Activated CD4-positive, alpha-beta T cell treated with anti-CD3 and anti-CD28 coated beads, Interleukin-2, amount 50 U/mL, for 24 hours (primary cell): ENCODE measurements around the gene DBF4B.

Experiments
- DNase-seq, 2 donors: peaks; one replicate each; pipeline ENCODE4 v3.0.0-alpha.2; 2020; ENCODE audit warnings: low read depth in 1 of 2, low spot score in 1 of 2

DBF4B gene

DNA sequence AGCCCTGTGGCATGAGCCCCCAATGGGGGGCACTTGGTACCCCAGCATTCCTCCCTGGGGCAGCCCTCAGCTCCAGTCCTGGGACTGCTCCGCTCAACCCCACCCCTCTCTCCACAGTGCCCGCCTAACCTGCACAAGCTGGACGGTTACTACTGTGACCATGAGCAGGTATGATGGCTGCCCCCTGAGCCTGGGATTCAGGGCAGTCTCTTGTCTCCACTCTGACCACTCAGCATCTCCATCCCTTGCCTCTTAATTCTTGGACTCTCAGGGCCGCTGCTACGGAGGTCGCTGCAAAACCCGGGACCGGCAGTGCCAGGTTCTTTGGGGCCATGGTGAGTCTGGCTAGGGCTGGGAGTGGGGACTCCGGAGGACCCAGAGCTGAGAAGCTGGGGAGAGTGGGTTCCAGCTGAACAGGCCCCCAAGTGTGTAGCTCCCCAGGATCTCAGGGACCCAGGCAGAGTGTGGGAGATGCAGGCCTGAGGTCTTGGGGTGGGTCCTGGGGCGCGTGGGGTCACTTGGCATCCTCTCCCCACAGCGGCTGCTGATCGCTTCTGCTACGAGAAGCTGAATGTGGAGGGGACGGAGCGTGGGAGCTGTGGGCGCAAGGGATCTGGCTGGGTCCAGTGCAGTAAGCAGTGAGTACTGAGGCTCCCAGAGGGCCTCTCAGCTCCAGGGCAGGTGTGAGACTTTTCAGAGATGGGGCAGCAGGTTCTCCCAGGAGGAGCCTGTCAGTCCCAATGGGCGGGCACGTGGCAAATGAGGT, 68.3 kb downstream of the DBF4B start:
- no peak for DNase-seq

DNA sequence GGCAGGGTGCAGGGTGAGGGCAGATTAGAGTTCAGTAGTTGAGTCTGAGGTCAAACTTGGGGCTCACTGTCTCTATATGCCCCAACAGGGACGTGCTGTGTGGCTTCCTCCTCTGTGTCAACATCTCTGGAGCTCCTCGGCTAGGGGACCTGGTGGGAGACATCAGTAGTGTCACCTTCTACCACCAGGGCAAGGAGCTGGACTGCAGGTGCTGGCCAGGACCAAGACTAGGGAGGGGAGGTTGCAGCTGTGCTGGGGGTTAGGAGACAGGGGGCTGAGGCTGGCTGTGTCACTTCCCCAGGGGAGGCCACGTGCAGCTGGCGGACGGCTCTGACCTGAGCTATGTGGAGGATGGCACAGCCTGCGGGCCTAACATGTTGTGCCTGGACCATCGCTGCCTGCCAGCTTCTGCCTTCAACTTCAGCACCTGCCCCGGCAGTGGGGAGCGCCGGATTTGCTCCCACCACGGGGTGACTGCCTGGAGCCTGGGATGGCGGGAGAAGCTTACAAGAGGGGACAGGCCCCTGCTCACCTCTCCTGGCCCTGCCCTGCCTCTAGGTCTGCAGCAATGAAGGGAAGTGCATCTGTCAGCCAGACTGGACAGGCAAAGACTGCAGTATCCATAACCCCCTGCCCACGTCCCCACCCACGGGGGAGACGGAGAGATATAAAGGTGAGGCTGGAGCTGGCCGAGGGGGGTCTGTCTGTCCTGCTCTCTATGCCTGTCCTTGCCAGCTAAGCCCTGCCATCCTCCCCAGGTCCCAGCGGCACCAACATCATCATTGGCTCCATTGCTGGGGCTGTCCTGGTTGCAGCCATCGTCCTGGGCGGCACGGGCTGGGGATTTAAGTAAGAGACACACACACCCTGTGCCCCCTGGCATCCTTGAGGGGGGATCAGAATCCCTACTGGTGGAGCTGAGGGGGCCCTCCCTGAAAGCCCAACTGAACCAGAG, 69.2 kb downstream of the DBF4B start:
- DNase-seq = no peak

DNA sequence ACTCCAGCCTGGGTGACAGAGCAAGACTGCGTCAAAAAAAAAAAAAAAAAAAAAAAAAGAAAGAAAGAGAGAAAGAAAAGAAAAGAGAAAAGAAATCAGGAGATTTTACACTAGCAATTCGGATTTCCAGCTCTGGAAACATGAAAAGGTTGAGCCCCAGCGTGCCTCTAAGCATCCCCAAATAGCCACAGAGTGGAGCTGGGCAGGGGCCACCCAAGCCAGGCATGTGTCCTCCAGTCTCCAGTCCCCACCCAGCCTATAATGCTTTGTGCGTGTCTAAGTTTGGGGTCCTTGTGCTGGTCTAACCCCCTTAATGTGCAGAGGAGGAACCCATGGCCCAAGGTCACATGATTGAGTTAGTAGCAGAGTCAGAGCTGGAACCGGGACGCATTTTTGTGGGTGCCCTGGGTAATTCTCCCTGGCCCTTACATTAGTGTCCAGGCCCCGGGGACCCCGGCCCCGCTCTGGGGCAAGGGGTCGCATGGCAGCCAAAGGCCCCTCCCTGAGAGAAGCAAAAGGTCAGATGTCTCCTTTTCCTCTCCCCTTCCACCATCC, 70.3 kb downstream of the DBF4B start:
- DNase-seq = no peak

DNA sequence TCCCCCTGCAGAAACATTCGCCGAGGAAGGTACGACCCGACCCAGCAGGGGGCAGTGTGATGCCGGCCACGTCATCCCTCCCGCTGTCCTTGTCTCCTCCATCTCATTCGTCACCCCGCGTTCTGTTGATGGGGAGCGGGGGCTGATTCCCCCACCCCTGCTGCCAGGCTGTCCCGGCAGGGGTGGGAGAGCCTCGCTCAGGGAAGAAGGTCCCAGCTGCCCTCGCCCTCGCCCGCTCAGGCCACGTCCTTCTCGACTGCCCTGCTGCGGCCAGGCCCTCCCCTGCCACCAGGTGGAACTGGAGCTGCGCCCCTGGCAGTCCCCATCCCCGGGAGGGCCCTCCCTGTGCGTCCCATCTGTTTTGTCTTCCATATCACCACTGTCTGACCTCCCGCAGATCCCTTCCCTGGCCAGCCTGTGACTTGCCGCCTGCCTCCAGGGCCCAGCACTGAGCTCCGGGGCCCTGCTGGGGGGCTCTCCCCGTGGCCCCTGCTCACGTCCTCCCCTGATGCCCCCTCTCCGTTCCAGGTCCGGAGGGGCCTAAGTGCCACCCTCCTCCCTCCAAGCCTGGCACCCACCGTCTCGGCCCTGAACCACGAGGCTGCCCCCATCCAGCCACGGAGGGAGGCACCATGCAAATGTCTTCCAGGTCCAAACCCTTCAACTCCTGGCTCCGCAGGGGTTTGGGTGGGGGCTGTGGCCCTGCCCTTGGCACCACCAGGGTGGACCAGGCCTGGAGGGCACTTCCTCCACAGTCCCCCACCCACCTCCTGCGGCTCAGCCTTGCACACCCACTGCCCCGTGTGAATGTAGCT, 71.0 kb downstream of the DBF4B start:
- peak; percentile 71 to 74 for DNase-seq

DNA sequence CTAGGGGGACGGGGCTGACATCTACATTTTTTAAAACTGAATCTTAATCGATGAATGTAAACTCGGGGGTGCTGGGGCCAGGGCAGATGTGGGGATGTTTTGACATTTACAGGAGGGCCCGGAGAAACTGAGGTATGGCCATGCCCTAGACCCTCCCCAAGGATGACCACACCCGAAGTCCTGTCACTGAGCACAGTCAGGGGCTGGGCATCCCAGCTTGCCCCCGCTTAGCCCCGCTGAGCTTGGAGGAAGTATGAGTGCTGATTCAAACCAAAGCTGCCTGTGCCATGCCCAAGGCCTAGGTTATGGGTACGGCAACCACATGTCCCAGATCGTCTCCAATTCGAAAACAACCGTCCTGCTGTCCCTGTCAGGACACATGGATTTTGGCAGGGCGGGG, 71.7 kb downstream of the DBF4B start:
- DNase-seq = no peak

DNA sequence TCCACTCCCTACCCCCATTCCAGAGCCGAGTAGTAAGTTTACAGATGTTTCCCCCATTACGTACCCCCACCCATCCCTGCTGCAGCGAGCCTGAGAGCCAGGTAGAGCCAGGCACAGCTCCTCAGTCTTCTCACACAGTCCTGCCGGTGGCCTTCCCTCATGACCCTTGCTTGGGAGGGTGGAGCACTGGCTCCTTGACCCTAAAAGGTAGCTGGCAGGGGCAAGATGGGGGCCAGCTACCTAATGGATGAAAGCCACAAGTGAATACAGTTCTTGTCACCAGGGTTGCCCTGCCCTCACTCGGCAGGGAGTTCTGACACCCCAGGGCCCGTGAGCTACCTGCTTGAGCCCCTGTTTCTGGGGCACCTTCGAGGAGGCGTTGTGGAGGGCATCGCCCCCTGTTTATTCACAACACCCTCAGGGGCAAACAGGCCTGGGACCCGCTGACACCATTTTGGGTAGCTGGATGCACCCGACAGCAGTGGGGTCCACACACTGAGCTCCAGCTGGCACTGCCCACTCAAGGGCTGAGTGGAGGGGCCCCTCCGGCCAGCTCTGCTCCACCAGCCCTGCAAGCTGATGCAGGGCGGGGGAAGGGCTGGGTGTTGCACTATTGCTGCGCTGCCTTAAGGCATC, 72.5 kb downstream of the DBF4B start:
- no peak for DNase-seq

DNA sequence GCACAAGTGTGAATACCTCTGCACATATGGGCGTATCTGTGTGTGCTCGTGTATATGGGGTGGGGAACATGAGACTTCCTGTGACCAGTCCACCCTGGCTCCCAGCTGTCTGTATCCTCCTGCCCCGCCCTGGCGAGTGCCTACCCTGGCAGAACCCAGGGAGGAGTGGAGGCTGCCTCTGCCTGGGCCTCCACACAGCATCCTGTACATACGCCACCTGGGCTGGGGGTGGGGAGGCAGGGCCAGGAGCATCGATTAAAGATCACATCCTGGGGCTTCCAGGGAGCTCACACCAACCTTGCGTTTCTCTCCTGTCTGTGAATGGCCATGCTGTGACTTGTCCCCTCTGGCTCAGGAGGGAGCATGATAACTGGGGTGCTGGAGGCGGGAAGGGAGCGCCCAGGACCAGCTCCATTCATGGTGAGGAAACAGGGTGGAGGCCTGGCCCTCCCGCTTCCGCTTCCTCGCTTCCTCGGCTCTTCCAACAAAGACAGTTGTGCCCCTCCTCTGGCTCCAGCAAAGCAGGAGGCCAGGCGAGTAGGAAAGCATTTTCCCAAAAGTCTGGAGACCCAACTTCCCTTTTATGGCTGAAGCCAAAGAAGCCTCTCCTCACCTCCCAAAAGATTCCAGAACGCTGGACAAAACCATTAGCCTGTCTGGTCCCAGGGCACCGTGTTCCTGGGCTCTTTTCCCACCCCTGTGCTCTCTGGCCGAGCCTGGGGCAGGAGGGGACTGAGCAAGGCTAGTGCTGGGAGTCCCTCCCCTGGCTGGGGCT, 73.3 kb downstream of the DBF4B start:
- no peak for DNase-seq

DNA sequence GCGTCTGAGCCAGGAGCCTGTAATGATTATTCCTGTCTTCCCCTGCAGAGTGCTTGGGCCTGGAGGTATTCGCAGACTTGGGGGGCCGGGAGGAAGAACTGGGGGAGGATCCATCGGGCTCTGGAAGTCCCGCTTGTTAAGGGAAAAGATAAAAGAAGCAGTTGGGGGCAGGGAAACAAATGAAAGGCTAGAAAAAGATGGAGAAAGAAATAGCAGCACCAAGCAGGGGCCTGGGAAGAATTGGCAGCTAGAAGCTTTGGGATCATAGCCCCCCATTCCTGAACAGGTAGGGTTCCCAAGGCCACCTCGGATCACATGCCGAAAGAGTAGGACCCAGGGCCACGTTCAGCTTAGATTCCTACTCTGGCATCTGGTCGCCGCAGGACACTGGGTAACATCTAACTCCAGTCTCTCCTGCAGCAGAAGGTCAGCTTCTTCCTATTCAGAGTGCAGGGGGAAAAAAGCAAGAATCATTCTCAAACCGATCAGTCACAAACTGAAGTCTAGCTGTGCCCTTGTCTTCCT, 73.9 kb downstream of the DBF4B start:
- DNase-seq = no peak

DNA sequence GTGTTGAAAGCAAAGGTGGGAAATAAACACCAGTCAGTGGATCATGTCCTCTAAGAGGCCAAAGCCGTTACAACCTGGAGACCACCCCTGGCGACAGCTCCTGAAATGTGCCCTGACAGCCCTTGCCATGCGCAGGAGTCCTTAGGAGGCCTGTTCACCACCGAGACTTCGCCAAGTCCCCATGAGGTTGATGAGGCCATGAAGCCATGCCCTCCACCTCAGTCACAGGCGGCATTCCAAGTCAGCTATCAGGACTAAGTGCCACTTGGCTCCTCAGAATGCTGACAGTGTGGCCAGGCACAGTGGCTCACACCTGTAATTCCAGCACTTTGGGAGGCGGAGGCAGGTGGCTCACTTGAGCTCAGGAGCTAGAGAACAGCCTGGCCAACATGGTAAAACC, 77.5 kb downstream of the DBF4B start:
- DNase-seq = no peak

DNA sequence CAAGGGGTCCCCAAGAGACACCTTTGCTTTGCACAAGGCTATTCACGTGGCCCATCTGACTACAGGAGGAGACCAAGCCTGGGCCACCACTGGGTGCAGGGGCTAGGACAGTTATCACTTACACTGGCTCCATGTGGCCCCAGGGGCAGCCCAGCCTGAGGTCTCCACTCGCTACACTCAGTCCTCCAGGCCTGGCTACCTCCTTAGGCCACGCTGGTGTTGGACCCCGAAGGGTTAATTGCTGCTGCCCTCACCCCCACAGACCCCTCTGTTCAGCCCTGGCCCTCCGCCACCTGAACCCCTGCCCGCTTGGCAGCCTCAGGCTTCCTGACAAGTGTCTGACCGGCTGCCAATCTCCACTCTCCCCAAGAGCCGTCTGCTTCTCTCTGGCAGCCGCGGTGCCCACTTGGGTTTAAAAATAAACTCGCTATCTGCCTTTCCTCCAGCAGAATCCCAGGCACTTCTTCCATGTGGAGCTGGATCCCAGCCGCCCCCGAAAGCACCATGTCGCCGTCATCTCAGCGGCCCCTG, 78.2 kb downstream of the DBF4B start:
- no peak for DNase-seq

DNA sequence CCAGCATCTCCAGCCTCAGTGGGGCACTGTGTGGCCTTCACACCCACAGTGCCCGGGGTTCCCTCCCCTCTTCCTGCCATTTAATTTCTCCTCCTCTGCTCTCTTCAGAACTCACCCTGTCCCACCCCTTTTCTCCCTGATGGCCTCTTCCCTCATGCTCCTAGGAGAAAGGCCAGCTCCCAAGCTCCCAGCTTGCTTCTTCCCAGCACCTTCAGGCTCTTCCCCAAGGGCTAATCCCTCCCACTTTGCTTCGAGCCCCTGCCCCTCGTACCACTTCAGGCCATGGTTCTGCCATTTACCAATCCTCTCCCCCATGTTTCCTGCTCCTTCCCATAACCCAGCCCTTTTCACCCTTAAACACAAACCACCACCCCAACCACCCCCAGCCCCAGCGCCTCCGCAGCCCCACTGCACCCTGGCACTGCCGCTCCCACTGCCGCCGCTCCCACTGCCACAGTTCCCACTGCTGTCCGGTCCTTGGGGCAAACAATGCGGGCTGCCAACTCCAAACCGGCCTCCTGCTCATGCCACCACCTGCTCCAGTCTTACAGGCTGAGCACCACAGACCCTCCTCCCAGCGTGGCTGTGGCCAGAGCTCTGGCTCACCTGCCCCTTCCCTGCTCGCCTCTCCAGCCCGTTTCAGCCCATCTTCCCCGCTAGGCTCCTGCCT, 78.9 kb downstream of the DBF4B start:
- no peak for DNase-seq

DNA sequence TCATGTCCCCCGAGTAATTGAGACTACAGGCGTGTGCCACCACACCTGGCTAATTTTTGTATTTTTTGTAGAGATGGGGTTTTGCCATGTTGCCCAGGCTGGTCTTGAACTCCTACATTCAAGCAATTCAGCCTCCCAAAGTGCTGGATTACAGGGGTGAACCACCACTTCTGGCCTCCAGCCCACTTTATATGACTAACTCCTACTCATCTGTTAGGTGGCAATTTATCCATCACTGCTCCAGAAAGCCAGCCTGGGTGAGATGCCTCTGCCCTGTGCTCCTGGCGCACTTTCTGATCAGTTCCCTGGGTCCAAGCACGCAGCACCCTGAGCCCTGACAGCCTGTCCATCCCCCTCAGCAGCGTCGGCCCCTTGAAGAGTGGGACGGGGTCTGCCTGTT, 79.7 kb downstream of the DBF4B start:
- no peak for DNase-seq

DNA sequence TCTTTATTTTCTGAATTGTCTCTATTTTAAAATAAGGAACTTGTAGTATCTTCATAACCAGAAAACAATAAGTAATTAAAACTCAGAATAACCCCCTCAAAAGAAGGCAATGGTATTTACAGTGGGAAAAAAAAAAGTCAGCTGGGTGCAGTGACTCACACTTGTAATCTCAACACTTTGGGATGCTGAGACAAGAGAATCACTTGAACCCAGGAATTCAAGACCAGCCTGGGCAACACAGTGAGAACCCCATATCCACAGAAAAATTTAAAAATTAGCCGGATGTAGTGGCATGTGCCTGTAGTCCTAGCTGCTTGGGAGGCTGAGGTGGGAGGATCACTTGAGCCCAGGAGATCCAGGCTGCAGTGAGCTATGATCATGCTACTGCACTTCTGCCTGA, 83.8 kb downstream of the DBF4B start:
- DNase-seq = no peak

DNA sequence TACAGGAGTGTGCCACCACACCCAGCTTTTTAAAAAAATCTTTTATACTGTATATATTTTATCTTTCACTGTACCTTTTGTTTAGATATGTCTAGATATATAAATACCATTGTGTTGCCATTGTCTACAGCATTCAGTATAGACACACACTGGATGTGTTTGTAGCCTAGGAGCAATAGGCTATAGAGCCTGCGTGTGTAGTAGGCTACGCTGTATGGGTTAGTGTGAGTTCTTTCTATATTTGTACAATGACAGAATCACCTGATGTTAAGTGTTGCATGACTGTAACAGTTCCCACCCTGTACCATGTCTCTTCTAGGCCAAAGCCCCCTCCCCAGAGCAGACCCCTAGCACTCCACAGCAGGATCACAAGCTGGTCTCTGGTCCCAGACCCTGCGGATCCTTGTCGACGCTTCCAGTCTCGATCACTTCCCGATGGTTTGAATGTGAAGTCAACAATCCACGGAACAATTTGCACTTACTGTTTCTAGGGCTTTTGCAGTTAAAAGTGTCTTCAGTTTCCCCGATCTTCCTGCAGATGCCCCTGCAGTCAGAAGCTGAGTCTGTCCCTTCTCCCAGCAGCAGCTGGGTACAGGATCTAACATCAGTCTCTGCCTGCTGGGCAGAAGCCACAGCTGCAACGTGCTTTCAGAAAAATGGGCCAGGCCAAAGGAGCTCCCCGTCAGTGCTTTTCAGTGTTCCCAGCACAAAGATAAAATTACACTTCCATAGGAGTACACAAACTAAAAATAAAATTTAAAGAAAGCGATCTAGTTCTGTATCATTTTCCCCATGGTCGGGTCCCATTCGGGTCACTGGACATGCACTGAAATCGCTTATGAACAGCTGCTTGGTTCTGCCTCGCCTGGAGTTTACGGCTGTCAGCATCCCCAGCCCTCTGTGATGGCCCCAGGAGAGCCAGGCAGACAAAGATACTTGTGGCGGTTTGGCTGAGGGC, 85.7 kb downstream of the DBF4B start:
- no peak for DNase-seq

DNA sequence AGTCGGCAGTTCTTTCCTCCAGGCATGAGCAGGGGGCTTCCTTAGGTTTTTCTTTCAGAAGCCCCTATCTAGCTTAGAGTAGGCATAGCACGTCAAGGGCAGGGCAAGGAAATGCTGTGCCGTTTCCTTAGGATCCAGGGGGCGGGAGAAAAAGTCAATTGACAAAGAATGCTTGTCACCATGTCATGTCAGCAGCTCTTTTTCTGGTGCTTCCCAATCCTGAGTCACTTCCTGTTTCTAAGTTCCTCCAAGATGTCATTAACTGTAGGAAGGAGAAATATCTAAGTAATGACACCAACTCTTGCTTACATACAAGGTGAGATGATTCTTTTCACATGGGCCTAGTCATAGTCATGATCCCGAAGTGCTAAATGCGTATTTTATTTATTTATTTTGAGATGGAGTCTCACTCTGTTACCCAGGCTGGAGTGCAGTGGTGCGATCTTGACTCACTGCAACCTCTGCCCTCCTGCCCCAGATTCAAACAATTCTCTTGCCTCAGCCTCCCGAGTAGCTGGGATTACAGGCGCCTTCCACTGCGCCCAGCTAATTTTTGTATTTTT, 86.5 kb downstream of the DBF4B start:
- DNase-seq = no peak

DNA sequence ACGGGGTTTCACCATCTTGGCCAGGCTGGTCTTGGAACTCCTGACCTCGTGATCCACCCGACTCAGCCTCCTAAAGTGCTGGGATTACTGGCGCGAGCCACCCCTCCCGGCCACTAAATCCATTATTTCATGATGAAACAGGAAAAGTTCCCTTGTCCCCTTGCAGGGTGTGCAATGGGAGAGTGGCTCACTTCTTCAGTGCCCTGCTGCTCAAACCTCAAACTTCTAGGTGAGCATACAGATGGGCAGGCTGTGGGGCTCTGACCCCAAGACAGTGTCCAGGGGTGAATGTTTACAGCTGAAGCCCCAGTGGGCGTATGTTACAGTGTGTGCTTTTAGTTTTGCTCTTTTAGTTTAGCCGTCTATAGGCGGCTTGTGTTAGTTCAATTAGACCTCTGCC, 87.0 kb downstream of the DBF4B start:
- DNase-seq = no peak

DNA sequence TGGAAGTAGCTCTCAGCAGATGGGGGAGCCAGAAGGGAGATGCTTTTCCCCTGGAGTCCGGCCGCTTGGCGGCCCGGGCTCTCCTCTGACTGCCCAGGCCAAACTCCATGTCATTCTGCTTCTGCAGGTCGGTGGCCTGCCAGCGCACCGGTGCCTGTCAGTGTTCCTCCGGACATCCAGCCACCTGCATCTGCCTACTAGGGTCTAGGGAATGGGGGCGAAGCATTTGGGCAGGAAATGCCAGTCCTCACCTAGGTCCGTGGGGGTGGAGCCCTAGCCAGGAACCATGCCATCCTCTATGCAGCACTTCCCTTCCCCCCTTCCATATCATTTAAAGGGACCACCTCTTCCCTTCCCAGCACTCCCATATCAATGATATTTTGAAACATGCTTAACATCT, 87.5 kb downstream of the DBF4B start:
- no peak for DNase-seq
